Measurements from ENCODE around the gene KIF4A.
A peak's percentile ranks its signal among the peaks of the same experiment; 100 is the strongest.
"Not testable (repeated sequence)": the region's sequence is repeated elsewhere in the genome, so short reads cannot be mapped to it uniquely, and the experiment has no call there.

The KIF4A gene

DNA sequence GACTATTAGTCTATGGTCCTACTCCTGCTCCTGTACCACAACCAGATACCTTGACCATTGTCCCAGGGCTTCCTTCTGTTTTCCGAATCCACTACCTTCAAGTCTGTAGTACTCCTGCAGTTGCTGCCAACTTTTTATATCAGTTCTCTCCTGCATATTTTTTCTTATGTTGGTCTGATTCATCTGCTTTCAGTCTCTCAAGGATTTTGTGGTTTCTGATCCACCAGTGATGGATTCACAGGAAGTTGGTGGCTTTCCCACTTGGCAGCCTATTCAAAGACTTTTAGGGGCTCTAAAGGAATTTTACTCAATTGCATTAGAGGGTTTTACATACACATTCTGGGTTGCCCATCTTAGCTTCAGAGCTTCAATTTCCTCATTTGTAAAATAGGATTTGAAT lies 23.6 kb downstream of the KIF4A start:
- Histone ChIP-seq H3K4me1 (peaks cover 0 to 7% (median 0%) of the 10 kb centered on the region in 10 experiments; a peak in 2 of 20 replicates), H3K4me2 (peak overlapping the region in 2 of 11 experiments; percentile 18 to 21; a peak in 1 of 22 replicates), H3K36me3 (peaks cover 0 to 41% (median 18%) of the 10 kb centered on the region in 11 experiments; a peak in 15 of 22 replicates), H3K9me3 (replicated peaks in 1 of 11) (peaks cover 0 to 14% (median 7%) of the 10 kb centered on the region in 11 experiments; a peak in 8 of 22 replicates), H4K20me1 (peaks cover 0 to 6% (median 0%) of the 10 kb centered on the region in 11 experiments; a peak in 4 of 22 replicates), H3K4me3 (no peak overlapping the region), H3K27ac (no peak overlapping the region), H3K9ac (no peak overlapping the region), H3K27me3 (peaks cover 31 to 72% (median 46%) of the 10 kb centered on the region in 11 experiments)
- no peak for TF ChIP-seq Cebpa-rat (IDR thresholded peaks at IDR 0.05)

DNA sequence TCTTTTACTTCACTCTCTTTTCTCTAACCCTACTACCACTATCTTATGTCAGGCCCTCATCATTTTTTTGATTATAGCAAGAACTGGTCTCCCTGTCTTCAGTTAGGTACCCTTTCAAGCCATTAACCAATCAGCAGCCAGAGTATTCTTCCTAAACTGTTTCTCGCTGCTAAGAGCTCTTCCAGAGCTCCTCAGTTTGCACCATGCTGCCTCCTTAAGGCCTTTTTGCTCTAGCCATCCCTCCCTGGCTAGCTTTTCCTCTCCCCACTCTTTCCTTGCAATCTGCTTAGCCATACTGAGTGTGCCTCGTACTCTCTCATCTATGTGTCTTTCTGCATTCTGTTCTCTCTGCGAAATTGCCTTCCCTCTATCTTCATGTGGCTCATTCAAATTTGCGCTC lies 32.9 kb downstream of the KIF4A start:
- H4K20me1 ChIP-seq: peaks cover 0 to 5% (median 0%) of the 10 kb centered on the region in 11 experiments; a peak in 2 of 22 replicates

DNA sequence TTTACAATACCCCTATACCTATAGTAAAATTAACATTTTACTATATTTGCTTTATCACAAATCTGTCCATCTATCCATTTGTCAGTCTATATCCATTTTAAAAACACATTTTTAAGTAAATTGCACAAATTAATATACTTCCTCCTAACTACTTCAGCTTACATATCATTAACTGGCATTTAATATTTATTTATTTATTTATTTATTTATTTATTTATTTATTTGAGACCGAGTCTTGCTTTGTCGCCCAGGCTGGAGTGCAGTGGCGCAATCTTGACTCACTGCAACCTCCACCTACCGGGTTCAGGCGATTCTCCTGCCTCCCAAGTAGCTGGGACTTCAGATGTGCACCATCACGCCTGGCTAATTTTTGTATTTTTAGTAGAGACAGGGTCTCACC lies 33.7 kb downstream of the KIF4A start:
- not testable (repeated sequence) for H3K4me1 ChIP-seq; H3K9ac ChIP-seq; H4K20me1 ChIP-seq; H3K9me3 ChIP-seq (replicated peaks in 1 of 11); H3K4me2 ChIP-seq; H3K4me3 ChIP-seq; H3K27ac ChIP-seq
- Histone ChIP-seq H3K27me3 (peaks cover 54 to 89% (median 75%) of the 10 kb centered on the region in 11 experiments), H3K36me3 (peaks cover 0 to 31% (median 4%) of the 10 kb centered on the region in 11 experiments; a peak in 6 of 22 replicates)

More for the DNA sequence above, 32.9 kb downstream of the KIF4A start:
- Histone ChIP-seq H3K4me3 (no peak overlapping the region), H3K9ac (no peak overlapping the region), H3K27me3 (peaks cover 45 to 81% (median 67%) of the 10 kb centered on the region in 11 experiments), H3K36me3 (peaks cover 0 to 28% (median 4%) of the 10 kb centered on the region in 11 experiments; a peak in 4 of 22 replicates), H3K27ac (no peak overlapping the region), H3K9me3 (replicated peaks in 1 of 11) (no peaks in the 10 kb centered on the region), H3K4me2 (no peak overlapping the region), H3K4me1 (no peaks in the 10 kb centered on the region)
- no peak for TF ChIP-seq Cebpa-rat (IDR thresholded peaks at IDR 0.05)

DNA sequence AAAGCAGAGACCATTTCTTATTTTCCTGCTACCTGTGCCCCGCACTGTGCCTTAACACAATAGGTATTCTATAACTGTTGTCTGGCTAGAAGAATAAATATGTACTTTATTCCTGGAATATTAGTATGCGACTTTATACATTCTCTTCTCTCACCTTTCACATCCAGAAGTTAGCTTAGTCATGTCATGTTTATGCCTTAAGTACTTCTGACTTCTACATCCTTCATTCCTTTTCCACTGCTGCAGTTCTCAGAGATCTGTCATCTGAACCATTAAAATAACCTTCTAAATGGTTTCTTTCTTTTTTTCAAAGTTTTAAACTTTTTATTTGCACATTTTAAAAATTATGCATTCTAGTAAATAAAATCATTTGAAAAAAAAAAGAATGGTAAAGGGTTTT lies 34.4 kb downstream of the KIF4A start:
- peaks cover 0 to 28% (median 3%) of the 10 kb centered on the region in 11 experiments; a peak in 6 of 22 replicates for H3K36me3 ChIP-seq
- H3K9ac ChIP-seq: no peak overlapping the region
- no peak for TF ChIP-seq Cebpa-rat (IDR thresholded peaks at IDR 0.05)

DNA sequence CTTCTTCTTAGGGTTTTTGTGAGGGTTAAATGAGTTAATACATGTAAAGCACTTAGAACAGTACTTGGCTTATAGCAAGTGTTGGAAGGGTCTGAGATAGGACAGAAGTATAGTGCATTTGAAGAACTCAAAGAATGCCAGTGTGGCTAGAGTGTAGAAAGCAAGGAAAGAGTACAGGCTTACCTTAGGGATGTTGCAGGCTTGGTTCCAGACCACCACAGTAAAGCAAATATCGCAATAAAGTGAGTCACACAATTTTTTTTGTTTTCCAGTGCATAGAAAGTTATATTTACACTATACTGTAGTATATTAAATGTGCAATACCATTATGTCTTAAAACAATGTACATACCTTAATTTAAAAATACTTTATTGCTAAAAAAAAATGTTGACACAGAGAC lies 41.3 kb downstream of the KIF4A start:
- H3K4me1 ChIP-seq: peaks cover 0 to 2% (median 0%) of the 10 kb centered on the region in 10 experiments; a peak in 3 of 20 replicates
- no peak overlapping the region for H3K4me3 ChIP-seq
- H3K27ac ChIP-seq: no peak overlapping the region
- no peak overlapping the region for H3K9ac ChIP-seq
- H3K9me3 ChIP-seq (replicated peaks in 1 of 11): no peaks in the 10 kb centered on the region
- peaks cover 0 to 88% (median 30%) of the 10 kb centered on the region in 11 experiments; a peak in 12 of 22 replicates for H3K36me3 ChIP-seq
- H4K20me1 ChIP-seq: peaks cover 0 to 5% (median 0%) of the 10 kb centered on the region in 11 experiments; a peak in 1 of 22 replicates
- H3K27me3 ChIP-seq: peaks cover 88 to 100% (median 98%) of the 10 kb centered on the region in 11 experiments
- TF ChIP-seq Cebpa-rat (IDR thresholded peaks at IDR 0.05): no peak
- H3K4me2 ChIP-seq: no peak overlapping the region

More for the DNA sequence above, 34.4 kb downstream of the KIF4A start:
- Histone ChIP-seq H3K4me2 (no peak overlapping the region), H3K4me3 (no peak overlapping the region), H3K27me3 (peaks cover 61 to 90% (median 82%) of the 10 kb centered on the region in 11 experiments), H3K27ac (no peak overlapping the region), H4K20me1 (peaks cover 0 to 5% (median 0%) of the 10 kb centered on the region in 11 experiments; a peak in 2 of 22 replicates), H3K4me1 (no peaks in the 10 kb centered on the region), H3K9me3 (replicated peaks in 1 of 11) (no peaks in the 10 kb centered on the region)

DNA sequence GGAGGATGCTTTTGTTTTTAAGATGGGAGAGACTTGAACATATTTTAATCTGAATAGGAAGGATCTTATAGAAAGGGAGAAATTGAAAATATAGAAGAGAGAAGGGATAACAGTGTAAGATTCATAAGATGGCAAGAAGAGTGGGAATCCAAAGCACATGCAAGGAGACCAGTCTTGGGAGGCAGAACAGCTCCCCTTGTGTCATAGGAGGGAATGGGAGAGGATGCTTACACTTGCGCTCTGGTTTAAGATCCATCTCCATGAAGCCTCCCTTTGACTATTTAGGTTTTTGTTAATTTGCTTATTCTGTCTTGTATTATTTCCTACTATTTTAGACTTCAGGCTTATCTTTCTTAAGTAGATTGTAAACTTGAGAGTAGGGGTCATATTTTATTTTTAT lies 42.7 kb downstream of the KIF4A start:
- Histone ChIP-seq H3K36me3 (peaks cover 0 to 95% (median 35%) of the 10 kb centered on the region in 11 experiments; a peak in 12 of 22 replicates), H3K9me3 (replicated peaks in 1 of 11) (no peaks in the 10 kb centered on the region), H3K4me2 (no peak overlapping the region), H3K4me1 (peaks cover 0 to 16% (median 5%) of the 10 kb centered on the region in 10 experiments; a peak in 12 of 20 replicates), H3K27me3 (peaks cover 76 to 100% (median 98%) of the 10 kb centered on the region in 11 experiments), H4K20me1 (peaks cover 0 to 2% (median 0%) of the 10 kb centered on the region in 11 experiments; a peak in 1 of 22 replicates), H3K27ac (no peak overlapping the region), H3K9ac (no peak overlapping the region), H3K4me3 (no peak overlapping the region)
- TF ChIP-seq Cebpa-rat (IDR thresholded peaks at IDR 0.05): no peak

- H3K27me3 ChIP-seq: peaks cover 57 to 100% (median 94%) of the 10 kb centered on the region in 11 experiments
- no peaks in the 10 kb centered on the region for H4K20me1 ChIP-seq
- H3K4me1 ChIP-seq: peaks cover 0 to 34% (median 16%) of the 10 kb centered on the region in 10 experiments; a peak in 12 of 20 replicates
- peaks cover 0 to 61% (median 23%) of the 10 kb centered on the region in 11 experiments; a peak in 11 of 22 replicates for H3K36me3 ChIP-seq
- H3K9ac ChIP-seq: no peak overlapping the region
- peak overlapping the region in 2 of 11 experiments; percentile 11 to 38; a peak in 1 of 22 replicates for H3K27ac ChIP-seq
- no peak overlapping the region for H3K4me3 ChIP-seq
- TF ChIP-seq Cebpa-rat (IDR thresholded peaks at IDR 0.05): no peak
- H3K4me2 ChIP-seq: peak overlapping the region in 6 of 11 experiments; percentile 27 to 51 (median 36); a peak in 10 of 22 replicates
- no peaks in the 10 kb centered on the region for H3K9me3 ChIP-seq (replicated peaks in 1 of 11)
Observed at GRCh38 chrX:70336767-70337166, 46.9 kb downstream of the KIF4A start.

DNA sequence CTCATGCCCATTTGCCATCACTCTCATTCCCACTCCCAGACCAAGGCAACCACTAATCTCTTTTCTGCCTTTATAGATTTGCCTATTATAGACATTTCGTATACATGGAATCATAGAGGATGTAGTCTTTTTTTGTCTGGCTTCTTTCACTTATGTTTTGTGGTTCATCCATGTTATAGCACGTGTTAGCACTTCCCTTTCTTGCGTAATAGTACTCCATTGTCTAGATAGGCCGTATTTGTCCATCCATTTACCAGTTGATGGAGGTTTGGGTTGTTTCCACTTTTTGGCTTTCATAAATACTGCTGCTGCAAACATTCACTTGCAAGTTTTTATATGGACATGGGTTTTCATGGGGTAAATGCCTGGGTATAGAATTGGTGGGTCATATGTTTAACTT lies 48.4 kb downstream of the KIF4A start:
- Histone ChIP-seq H3K9ac (0 out of 22 replicates have a peak overlapping the region, but pooled peaks of 1 of the 11 experiments have one; percentile 40), H3K27me3 (peaks cover 56 to 100% (median 94%) of the 10 kb centered on the region in 11 experiments), H3K4me3 (no peak overlapping the region), H3K36me3 (peaks cover 0 to 61% (median 25%) of the 10 kb centered on the region in 11 experiments; a peak in 13 of 22 replicates), H3K4me1 (peaks cover 0 to 34% (median 16%) of the 10 kb centered on the region in 10 experiments; a peak in 12 of 20 replicates), H4K20me1 (no peaks in the 10 kb centered on the region), H3K9me3 (replicated peaks in 1 of 11) (no peaks in the 10 kb centered on the region), H3K4me2 (peak overlapping the region in 8 of 11 experiments; percentile 18 to 56 (median 25); a peak in 11 of 22 replicates), H3K27ac (peak overlapping the region in 5 of 11 experiments; percentile 39 to 71 (median 56); a peak in 10 of 22 replicates)
- TF ChIP-seq Cebpa-rat (IDR thresholded peaks at IDR 0.05): peak in 9 of 11 experiments; percentile 12 to 93 (median 50); a peak in 12 of 22 replicates

GRCh38 chrX:70343435-70343834 lies 53.5 kb downstream of the KIF4A start:
- Histone ChIP-seq H3K4me3 (no peak overlapping the region), H4K20me1 (no peaks in the 10 kb centered on the region), H3K27me3 (peaks cover 60 to 87% (median 81%) of the 10 kb centered on the region in 11 experiments), H3K9ac (no peak overlapping the region), H3K36me3 (peaks cover 11 to 75% (median 66%) of the 10 kb centered on the region in 11 experiments), H3K27ac (no peak overlapping the region), H3K9me3 (replicated peaks in 1 of 11) (peaks cover 24 to 38% (median 33%) of the 10 kb centered on the region in 11 experiments), H3K4me2 (no peak overlapping the region), H3K4me1 (peaks cover 0 to 9% (median 4%) of the 10 kb centered on the region in 10 experiments; a peak in 8 of 20 replicates)
- TF ChIP-seq Cebpa-rat (IDR thresholded peaks at IDR 0.05): no peak

Data from BLaER1 treated with 17β-estradiol and CSF1 and Interleukin-3, amounts not matched to agents 10 nM and 100 nM (cell line).